Vagina (tissue), 2 donors: Measurements from ENCODE around the gene CTSE.

Source experiments
- CTCF ChIP-seq, 3 experiments: fragments of 450-650 bp in 2 of 3; fragments of 200-600 bp in 1 of 3; sonication (generic) in 1 of 3; IDR thresholded peaks; one replicate each; pipeline ENCODE4 v1.5.1; 2017 to 2019; ENCODE audit warnings: antibody characterized with exemption in 3 of 3, mild to moderate bottlenecking in 2 of 3, moderate library complexity in 2 of 3
- POLR2A ChIP-seq, 2 donors: fragments of 450-650 bp; IDR thresholded peaks; one replicate each; pipeline ENCODE4 v1.6.1; 2017; ENCODE audit warnings: antibody characterized with exemption in 2 of 2, mild to moderate bottlenecking in 2 of 2, moderate library complexity in 2 of 2
- POLR2AphosphoS5 ChIP-seq, 2 donors: sonication (generic); formaldehyde crosslinking; IDR thresholded peaks; one replicate each; pipeline ENCODE4 v1.9.0; 2017; ENCODE audit warnings: antibody characterized with exemption in 2 of 2, mild to moderate bottlenecking in 2 of 2, low read depth in 1 of 2; ENCODE audit not compliant: insufficient read depth in 1 of 2

- TF ChIP-seq CTCF (IDR thresholded peaks at IDR 0.05) (no peak), POLR2A (IDR thresholded peaks at IDR 0.05) (no peak), POLR2AphosphoS5 (IDR thresholded peaks at IDR 0.05; ENCODE audit: insufficient read depth in 1 of 2, low read depth in 1 of 2) (no peak)
These were observed 30.6 kb downstream of the CTSE start for GRCh38 chr1:205993068-205993467.
